ENCODE results near the gene SBF1. TPM values are rescaled to one million over a fixed set of nuclear protein-coding genes. Genes with fewer than 3 reads are reported as not detected.

Gene SBF1
- total and polyA plus RNA-seq, 2 of the 13 experiments (the other 11 are each of a cell fraction or from before 2014, with no cell fraction given): 31.7 to 40.9 TPM

DNA sequence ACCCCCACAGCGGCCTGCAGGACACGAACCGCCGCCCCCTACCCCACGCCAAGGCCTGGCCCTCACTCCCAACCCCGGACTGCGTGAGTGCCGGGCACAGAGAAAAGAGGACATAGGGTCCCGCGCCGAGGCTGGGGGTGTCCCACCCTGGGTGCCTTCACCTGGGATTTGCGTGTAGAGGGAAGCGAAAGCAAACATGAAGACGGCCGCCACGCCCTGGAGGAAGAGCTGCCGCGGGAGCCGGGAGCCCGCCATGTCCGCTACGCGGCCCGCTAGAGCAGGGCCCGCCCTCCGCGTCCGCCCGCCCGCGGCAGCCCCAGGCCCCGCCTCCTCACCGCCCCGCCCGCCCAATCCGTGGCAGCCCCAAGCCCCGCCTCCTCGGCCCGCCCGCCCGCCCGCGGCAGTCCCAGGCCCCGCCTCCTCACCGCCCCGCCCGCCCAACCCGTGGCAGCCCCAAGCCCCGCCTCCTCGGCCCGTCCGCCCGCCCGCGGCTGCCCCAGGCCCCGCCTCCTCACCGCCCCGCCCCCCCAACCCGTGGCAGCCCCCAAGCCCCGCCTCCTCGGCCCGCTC lies 32.7 kb upstream of the SBF1 start, which contains the start of gene LMF2 (continued):
- TF ChIP-seq NR1H2 (CRISPR knock-in tag; IDR thresholded peaks at IDR 0.05; ENCODE audit: borderline replicate concordance, low read depth): no peak
- TF ChIP-seq ARNTL (CRISPR knock-in tag; IDR thresholded peaks at IDR 0.05): no peak
- TF ChIP-seq FIP1L1 (IDR thresholded peaks at IDR 0.05; ENCODE audit: borderline replicate concordance, insufficient read depth, low read depth, low read length): no peak
- TF ChIP-seq SMARCC2 (IDR thresholded peaks at IDR 0.05): no peak
- no peak for TF ChIP-seq NAIF1 (CRISPR knock-in tag; IDR thresholded peaks at IDR 0.05; ENCODE audit: borderline replicate concordance)
- TF ChIP-seq ZNF446 (CRISPR knock-in tag; IDR thresholded peaks at IDR 0.05): no peak
- no peak for TF ChIP-seq ZNF496 (CRISPR knock-in tag; IDR thresholded peaks at IDR 0.05; ENCODE audit: insufficient replicate concordance)
- TF ChIP-seq, protein P1, sequence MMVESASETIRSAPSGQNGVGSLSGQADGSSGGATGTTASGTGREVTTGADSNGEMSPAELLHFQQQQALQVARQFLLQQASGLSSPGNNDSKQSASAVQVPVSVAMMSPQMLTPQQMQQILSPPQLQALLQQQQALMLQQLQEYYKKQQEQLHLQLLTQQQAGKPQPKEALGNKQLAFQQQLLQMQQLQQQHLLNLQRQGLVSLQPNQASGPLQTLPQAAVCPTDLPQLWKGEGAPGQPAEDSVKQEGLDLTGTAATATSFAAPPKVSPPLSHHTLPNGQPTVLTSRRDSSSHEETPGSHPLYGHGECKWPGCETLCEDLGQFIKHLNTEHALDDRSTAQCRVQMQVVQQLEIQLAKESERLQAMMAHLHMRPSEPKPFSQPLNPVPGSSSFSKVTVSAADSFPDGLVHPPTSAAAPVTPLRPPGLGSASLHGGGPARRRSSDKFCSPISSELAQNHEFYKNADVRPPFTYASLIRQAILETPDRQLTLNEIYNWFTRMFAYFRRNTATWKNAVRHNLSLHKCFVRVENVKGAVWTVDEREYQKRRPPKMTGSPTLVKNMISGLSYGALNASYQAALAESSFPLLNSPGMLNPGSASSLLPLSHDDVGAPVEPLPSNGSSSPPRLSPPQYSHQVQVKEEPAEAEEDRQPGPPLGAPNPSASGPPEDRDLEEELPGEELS (CRISPR knock-in tag; IDR thresholded peaks at IDR 0.05): no peak; the same call in 1 of the 2 replicates
- TF ChIP-seq MAFK (conservative IDR thresholded peaks at IDR 0.05 in 1 of 2, IDR thresholded peaks at IDR 0.05 in 1 of 2; ENCODE audit: low read length in 2 of 2): no peak
- TF ChIP-seq ZFX (CRISPR knock-in tag; IDR thresholded peaks at IDR 0.05; ENCODE audit: low read depth): peak; percentile 93
- TF ChIP-seq ZNF331 (CRISPR knock-in tag; IDR thresholded peaks at IDR 0.05): peak; percentile 46; the same call in 1 of the 2 replicates
- TF ChIP-seq, protein P2, sequence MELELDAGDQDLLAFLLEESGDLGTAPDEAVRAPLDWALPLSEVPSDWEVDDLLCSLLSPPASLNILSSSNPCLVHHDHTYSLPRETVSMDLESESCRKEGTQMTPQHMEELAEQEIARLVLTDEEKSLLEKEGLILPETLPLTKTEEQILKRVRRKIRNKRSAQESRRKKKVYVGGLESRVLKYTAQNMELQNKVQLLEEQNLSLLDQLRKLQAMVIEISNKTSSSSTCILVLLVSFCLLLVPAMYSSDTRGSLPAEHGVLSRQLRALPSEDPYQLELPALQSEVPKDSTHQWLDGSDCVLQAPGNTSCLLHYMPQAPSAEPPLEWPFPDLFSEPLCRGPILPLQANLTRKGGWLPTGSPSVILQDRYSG (CRISPR knock-in tag; IDR thresholded peaks at IDR 0.05): no peak
- TF ChIP-seq ZNF674 (CRISPR knock-in tag; IDR thresholded peaks at IDR 0.05; ENCODE audit: low read depth): no peak
- no peak for TF ChIP-seq ZNF234 (CRISPR knock-in tag; conservative IDR thresholded peaks at IDR 0.05)
- no peak for TF ChIP-seq ATF1 (CRISPR knock-in tag; IDR thresholded peaks at IDR 0.05)
- no peak for TF ChIP-seq ZSCAN25 (CRISPR knock-in tag; IDR thresholded peaks at IDR 0.05)
- TF ChIP-seq, protein P3, sequence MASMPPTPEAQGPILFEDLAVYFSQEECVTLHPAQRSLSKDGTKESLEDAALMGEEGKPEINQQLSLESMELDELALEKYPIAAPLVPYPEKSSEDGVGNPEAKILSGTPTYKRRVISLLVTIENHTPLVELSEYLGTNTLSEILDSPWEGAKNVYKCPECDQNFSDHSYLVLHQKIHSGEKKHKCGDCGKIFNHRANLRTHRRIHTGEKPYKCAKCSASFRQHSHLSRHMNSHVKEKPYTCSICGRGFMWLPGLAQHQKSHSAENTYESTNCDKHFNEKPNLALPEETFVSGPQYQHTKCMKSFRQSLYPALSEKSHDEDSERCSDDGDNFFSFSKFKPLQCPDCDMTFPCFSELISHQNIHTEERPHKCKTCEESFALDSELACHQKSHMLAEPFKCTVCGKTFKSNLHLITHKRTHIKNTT (CRISPR knock-in tag; IDR thresholded peaks at IDR 0.05): no peak
- TF ChIP-seq, protein P4, sequence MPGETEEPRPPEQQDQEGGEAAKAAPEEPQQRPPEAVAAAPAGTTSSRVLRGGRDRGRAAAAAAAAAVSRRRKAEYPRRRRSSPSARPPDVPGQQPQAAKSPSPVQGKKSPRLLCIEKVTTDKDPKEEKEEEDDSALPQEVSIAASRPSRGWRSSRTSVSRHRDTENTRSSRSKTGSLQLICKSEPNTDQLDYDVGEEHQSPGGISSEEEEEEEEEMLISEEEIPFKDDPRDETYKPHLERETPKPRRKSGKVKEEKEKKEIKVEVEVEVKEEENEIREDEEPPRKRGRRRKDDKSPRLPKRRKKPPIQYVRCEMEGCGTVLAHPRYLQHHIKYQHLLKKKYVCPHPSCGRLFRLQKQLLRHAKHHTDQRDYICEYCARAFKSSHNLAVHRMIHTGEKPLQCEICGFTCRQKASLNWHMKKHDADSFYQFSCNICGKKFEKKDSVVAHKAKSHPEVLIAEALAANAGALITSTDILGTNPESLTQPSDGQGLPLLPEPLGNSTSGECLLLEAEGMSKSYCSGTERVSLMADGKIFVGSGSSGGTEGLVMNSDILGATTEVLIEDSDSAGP (CRISPR knock-in tag; IDR thresholded peaks at IDR 0.05; ENCODE audit: borderline replicate concordance): no peak; the same call in 1 of the 2 replicates
- TF ChIP-seq, protein P5, sequence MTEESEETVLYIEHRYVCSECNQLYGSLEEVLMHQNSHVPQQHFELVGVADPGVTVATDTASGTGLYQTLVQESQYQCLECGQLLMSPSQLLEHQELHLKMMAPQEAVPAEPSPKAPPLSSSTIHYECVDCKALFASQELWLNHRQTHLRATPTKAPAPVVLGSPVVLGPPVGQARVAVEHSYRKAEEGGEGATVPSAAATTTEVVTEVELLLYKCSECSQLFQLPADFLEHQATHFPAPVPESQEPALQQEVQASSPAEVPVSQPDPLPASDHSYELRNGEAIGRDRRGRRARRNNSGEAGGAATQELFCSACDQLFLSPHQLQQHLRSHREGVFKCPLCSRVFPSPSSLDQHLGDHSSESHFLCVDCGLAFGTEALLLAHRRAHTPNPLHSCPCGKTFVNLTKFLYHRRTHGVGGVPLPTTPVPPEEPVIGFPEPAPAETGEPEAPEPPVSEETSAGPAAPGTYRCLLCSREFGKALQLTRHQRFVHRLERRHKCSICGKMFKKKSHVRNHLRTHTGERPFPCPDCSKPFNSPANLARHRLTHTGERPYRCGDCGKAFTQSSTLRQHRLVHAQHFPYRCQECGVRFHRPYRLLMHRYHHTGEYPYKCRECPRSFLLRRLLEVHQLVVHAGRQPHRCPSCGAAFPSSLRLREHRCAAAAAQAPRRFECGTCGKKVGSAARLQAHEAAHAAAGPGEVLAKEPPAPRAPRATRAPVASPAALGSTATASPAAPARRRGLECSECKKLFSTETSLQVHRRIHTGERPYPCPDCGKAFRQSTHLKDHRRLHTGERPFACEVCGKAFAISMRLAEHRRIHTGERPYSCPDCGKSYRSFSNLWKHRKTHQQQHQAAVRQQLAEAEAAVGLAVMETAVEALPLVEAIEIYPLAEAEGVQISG (CRISPR knock-in tag; IDR thresholded peaks at IDR 0.05): no peak

All from HepG2 (cell line).